Heart left ventricle (tissue), 13 donors: ENCODE measurements around the gene DCHS2.

Source experiments
- CTCF ChIP-seq, 12 donors: fragments of 200-600 bp; sonication (generic) in 4 of 12; IDR thresholded peaks; one replicate each; pipeline versions ENCODE4 v1.5.0 to v1.8.0; 2018 to 2022; ENCODE audit warnings: antibody characterized with exemption in 12 of 12, mild to moderate bottlenecking in 5 of 12
- POLR2A ChIP-seq, 2 donors: fragments of 450-650 bp; IDR thresholded peaks; one replicate each; pipeline ENCODE4 v1.6.1; 2017; ENCODE audit warnings: antibody characterized with exemption in 2 of 2, mild to moderate bottlenecking in 2 of 2, moderate library complexity in 2 of 2
- donor health status: ischemic (EF 13 %, LVEDD 7.1; RV severe dilation, severe dysfunction).
- donor health status: DM: no; HTN: yes; CAD: no.
- donor health status: DM: no; HTN: no; CAD: no.
- donor health status: ischemic (EF 25% LVEDD 6.9; RV normal size, moderate dysfunction).
- donor health status: ischemic (EF 25% LVEDD 5.7; RV mildly dilated, moderate dysfunction).
- donor health status: ischemic (EF 35%, LVEDD 5.7; RV mildly dilated, moderate dysfunction).
- donor health status: nonischemic (EF 11% LVEDD 7.7; RV severe dilation, severe dysfunction).
- donor health status: DM: yes; HTN: yes; CAD: no.
- donor health status: PGD.
- donor health status: ischemic (EF 29% LVEDD 5.4; RV normal size, mild dysfunction).
- donor health status: nonischemic (EF 23%, LVEDD 6.1; RV moderate dilation, normal function).

GRCh38 chr4:154414371-154414770 lies 77.2 kb downstream of the DCHS2 start:
- TF ChIP-seq POLR2A (IDR thresholded peaks at IDR 0.05): no peak
- no peak for TF ChIP-seq CTCF (IDR thresholded peaks at IDR 0.05)
